NCI-H510A treated with DMSO at 0.1 percent for 48 hours (cell line): ENCODE measurements around the gene GULP1.
"Not testable (repeated sequence)": the region's sequence is repeated elsewhere in the genome, so short reads cannot be mapped to it uniquely, and the experiment has no call there.

Source experiments
- DNase-seq: peaks from one replicate; lab custom pipeline; 2025; lab: John Stamatoyannopoulos, UW

The GULP1 gene, protein sequence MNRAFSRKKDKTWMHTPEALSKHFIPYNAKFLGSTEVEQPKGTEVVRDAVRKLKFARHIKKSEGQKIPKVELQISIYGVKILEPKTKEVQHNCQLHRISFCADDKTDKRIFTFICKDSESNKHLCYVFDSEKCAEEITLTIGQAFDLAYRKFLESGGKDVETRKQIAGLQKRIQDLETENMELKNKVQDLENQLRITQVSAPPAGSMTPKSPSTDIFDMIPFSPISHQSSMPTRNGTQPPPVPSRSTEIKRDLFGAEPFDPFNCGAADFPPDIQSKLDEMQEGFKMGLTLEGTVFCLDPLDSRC

DNA sequence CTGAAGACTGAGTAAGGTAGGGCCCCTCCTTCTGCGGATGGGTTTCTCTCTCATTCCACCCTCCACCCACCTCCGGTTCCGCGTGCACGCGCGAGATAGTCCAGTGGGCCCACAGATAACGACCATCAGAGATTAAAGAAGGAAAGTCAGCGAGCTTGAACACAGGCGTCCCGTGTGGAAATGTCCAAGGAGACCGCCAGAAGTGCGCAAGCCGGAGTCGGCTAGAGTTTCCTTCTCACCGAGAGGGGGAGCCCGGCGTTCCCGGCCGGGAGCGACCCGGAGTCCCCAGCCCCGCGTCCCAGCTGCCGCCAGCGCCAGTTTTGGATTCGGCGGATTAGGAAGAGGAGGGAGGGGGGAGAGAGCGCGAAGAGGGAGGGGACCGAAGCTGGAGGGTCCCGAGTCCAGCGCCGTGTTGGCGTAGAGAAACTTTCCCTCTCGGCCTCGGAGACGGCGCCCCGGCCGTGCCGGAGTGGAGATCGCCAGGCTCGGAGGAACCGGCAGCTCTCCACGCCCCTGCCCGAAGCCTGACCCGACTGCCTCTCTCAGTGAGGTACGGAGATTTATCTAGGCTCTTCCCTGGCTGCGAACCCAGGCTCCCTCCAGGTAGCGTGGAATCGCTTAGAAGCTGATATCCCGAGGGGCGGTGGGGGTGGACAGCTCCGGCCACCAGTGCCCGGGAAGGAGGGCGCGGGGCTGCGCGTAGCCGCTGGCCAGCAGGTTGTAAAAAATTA, at the start of gene GULP1:
Gene GULP1 (plus strand): TSS at position 258 of the 731 bp plus-strand sequence. CDS start 185,829 bp downstream, outside the sequence.
- DNase-seq = peak; percentile 71

DNA sequence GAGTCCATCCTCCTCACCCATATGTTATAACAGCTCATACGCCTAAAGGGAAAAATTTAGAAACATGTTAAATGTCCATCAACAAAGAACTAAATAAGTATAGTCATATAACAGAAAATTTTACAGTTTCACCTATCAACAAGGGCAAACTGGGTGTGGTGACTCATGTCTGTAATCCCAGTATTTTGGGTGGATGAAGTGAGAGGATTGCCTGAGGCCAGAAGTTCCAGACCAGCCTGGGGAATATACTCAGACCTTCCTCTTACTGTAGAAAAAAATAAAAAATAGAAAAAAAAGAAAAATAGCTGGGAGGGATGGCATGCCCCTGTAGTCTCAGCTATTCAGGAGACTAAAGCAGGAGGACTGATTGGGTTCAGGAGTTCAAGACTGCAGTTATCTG, 48.3 kb upstream of the GULP1 start:
- no peak for DNase-seq

DNA sequence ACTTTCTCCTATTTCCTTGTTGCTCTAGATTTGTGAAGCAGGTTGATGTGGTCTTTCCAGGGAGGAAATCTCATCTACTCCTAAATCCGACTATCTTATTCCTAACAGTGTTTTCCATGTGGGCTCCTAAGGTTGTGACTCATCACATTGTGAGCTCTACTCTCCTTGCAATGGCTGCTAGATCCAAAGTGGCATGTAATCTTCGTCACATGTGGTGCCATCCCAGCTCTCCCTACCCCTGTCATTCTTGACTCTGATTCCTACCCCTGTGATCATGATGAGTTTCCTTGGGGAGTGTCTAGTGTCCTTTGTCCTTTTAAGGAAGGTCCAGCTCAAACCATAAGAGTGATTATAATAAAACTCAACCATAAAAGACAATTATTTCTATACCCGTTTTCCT, 47.3 kb upstream of the GULP1 start:
- DNase-seq = no peak

DNA sequence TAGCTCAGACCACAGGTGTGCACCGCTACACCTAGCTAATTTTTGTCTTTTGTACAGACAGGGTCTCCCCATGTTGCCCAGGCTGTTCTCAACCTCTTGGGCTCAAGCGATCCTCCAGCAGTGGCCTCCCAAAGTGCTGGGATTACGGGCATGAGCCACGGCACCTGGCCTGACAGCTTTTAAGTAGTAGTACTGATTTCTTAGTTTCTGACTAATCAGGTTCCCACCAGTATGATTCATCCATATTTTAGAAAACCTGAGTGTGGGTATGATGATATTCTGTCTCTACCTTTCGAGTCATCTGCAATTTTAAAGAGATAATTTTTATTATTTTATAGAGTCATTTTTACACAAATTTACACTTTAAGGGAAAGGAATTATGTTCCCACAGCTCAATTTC, 46.4 kb upstream of the GULP1 start:
- DNase-seq = no peak

DNA sequence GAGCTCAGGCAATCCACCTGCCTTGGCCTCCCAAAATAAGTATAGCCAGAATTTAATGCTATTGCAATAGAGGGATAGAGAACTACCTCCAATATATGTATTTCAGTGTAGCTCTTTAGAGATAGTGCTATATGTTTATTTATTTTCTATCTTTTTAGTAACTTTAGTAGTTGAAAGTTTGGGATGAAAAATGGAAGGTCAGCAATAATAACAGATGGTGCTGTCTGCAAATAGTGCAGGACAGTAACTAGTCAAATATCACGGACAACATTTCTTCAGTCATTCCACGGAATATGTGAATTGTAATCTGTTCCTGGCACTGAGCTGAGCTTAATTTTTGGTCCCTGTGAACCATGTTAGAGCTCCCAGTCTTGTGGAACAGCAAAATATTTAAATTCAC, 43.2 kb upstream of the GULP1 start:
- DNase-seq = no peak

DNA sequence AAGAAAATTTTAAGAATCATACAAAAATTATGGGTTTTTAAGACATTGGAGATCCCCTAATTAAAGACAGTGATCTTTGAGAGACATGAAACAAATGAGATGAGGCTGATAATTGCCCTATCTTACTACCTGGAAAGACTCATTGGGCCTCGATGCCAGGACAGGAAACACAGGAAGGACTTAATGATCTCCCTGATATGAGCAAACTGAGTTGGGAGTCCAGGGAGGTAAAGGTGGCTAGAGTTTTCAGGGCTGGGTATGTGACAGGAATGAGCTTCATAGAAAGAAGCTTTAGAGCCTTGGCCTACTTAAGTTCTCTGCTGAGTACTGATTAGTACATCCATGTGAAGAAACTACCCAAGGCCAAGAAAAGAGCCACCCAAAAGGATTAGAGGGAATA, 40.6 kb upstream of the GULP1 start:
- DNase-seq = no peak

DNA sequence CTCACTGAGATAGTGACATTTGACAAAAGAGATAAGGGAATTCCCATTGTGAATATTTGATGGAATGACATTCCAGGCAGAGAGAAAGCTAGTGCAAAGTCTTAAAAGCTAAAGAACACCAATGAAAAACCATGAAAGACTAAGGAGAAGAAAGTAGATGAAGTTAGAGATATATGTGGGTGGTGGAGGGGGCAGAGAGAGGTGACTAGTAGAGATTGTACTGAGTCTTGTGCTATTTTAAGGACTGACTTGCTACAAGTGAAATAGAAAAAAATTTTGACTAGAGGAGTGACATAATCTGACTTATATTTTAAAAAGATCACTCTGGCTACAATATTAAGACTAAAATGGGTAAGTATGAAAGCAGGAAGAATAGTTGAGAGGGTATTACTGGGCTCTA, 35.3 kb upstream of the GULP1 start:
- no peak for DNase-seq

DNA sequence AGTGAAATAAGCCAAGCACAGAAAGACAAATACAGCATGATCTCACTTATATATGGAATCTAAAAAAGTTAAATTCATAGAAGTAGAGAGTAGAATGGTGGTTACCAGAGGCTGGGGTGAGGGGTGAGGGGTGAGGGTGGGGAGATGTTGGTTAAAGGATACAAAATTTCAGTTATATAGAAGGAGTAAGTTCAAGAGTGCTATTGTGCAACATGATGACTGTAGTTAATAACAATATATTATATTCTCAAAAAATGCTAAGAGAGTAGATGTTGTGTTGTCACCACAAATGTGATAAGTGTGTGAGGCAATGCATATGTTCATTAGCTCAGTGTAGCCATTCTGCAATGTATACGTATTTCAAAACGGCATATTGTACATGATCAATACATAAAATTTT, 26.4 kb upstream of the GULP1 start:
- DNase-seq = no peak

DNA sequence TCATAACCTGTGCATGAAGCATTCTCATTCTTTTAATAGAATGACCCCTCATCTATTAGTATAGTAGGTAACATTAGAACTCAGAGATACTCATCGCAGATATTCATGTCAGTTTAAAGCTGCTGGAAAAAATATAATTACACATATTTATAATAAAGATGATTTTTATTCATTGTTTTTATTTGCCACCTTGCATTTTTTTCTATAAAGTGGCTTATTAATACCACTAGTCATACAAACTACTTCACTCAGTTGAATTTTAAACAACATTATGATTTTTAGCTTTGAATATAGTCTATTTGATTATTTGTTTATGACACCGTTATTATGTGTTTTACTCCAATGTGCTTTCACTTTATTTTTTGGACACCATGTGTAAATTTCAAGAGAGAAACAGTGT, 23.9 kb upstream of the GULP1 start:
- DNase-seq = no peak

DNA sequence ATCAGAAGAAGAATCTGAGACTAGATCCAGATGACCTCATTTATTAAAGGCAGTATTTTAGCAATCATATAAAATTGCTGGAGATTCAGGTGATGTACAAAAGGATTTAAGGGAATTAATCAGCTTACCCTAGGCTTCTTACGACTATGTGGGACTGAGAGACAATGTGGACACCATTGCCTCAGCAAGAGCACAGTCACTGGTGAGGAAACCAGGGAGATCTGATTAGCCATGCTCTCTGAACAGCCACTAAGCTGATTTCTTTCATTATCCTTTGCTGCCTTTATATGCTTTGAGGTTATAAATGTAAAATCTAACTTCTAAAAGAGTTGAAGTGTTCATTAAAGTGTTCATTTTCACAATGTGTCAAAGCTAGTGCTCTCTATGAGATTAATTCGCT, 22.7 kb upstream of the GULP1 start:
- DNase-seq = no peak

DNA sequence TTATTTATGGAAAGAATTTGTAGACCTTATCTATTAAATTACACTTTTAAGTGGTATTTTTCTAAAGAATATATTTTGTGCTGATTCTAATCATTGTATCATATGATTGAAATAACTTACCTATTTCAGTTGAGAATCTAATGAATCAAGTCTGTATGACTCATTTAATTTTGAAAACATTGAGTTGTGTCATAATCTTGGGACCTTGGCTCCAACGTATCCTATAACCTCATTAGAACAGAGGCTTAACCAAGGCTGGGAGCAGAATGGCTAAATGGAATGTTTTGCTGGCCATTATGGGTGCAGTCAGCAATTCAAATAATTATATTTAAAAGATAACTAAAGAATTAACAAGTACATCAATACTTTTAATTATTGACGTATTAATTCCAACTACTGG, 19.6 kb upstream of the GULP1 start:
- no peak for DNase-seq

DNA sequence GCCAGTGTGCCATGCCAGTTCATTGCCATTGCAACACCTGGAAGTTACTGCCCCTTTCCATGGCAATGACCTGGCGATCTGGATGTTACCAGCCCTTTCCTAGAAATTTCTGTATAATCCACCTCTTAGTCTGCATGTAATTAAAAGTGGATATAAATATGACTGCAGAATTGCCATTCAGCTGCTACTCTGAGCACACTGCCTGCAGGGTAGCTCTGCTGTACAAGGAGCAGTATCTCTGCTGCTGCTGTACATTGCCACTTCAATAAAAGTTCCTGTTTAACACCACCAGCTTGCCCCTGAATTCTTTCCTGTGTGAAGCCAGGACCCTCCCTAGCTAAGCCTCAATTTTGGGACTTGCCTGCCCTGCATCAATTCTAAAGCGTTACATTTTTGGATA, 17.4 kb upstream of the GULP1 start:
- DNase-seq = no peak

DNA sequence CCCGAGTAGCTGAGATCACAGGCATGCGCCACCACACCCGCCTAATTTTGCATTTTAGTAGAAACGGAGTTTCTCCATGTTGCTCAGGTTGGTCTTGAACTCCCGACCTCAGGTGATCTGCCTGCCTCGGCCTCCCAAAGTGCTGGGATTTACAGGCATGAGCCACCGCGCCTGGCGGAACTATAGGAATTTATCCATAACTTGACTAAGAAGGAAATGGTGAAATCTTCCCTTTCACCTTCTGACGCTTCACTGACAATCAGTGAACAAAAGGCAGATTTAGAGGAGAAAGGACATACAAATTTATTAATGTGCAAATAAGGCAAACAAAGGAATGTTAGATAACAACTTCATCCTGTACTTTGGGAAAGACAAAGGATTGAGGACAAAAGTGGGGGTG, 15.4 kb upstream of the GULP1 start:
- no peak for DNase-seq

DNA sequence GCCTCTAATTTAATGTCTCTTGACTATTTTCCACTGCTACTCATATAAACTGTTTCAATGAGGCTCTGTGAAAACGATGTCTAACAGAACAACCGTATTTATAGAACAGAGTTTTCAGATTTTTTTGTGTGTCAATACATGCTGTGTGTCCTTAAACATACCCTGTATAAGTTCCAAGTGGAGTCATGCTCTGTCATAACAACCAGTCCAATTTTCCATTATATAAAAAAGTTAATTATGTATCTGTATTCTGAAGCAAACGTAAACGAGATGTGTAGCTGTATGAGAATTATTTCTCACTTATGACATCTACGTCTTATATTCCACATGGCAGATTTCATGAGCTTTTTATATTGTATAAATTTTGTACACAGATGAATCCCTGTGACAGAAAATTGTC, 13.9 kb upstream of the GULP1 start:
- no peak for DNase-seq

DNA sequence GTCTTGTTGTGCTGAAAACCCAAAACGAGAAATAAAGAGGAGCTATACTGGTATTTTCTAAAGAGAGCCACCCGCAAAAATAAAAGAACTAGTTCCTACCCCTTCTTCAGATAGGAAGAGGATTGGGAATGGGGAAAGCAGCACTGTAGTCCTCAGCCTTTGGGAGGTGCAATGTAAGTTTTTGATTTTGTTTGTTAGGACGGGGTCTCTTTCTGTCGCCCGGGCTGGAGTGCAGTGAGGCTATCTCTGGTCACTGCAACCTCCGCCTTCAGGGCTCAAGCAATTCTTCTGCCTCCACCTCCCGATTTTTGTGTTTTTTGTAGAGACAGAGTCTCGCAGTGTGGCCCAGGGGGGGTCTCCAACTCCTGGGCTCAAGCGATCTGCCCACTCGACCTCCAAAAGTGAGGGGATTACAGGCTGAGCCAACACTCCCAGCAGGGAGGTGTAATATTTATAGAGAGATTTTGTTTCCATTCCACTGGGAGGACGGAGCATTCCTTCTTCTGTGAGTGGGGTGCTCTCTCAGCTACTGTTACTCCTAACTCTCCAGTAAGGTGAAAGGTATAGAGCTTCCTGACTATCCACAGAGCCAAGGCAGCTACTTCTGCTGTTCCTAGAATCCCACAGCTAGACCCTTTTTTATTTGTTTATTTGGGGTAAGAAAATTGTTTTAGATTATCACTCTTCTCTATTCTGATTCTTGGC, 13.1 kb upstream of the GULP1 start:
- DNase-seq = no peak

DNA sequence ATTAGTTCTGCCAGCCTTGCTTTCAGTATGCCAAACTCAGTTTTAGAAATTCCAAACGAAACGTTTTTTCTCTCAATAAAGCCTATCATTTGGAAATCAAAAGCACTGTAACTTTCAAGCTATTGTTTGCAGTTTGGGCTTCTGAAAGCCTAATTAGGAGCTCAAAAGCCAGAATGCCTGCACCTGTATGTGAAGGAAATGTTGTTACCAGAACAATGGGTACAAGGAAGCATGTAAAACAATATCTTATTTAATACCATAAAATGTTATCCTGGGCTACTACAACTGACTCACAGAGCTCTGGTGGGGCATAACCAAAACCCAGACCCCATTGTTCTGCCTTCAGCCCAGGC, 12.6 kb upstream of the GULP1 start:
- no peak for DNase-seq

DNA sequence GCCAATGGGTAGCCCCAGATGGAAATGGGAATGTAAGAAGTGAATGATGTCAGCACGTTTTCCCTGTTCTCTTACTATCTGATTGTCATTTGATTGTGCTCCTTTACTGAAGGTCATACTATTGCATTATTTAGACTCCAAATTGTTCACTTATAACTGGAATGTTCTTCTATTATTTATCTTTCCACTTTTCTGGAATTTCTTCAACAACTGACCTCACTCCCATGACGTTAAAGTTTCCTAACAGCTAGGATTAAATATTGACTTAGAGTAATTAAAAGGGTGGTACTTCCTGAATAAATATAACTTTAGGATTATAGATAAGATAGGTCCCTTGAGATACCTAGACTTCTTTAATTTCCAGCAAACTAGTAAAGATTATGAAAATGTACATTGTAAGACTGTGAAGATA, 10.9 kb upstream of the GULP1 start:
- no peak for DNase-seq

DNA sequence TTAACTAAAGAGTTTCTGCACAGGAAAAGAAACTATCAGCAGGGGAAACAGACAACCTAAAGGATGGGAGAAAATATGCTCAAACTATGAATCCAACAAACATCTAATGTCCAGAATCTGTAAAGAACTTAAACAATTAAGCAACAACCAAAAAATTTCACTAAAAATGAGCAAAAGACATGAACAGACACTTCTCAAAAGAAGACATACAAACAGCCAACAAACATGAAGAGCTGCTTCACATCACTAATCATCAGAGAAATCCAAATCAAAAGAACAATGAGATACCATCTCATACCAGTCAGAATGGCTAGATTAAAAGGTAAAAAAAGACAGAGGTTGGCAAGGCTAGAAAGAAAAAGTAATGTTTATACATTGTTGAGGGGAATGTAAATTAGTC, 8.8 kb upstream of the GULP1 start:
- DNase-seq = no peak

DNA sequence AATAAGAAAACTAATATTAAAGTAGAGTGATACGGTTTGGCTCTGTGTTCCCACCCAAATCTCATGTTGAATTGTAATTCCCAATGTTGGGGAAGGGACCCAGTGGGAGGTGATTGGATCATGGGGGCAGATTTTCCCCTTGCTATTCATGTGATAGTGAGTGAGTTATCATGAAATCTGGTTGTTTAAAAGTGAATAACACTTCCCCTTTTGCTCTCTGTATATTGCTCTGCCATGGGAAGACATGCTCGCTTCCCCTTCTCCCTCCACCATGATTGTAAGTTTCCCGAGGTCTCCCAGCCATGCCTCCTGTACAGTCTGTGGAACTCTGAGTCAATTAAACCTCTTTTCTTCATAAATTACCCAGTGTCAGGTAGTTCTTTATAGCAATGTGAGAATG, 7.4 kb upstream of the GULP1 start:
- DNase-seq = not testable (repeated sequence)

DNA sequence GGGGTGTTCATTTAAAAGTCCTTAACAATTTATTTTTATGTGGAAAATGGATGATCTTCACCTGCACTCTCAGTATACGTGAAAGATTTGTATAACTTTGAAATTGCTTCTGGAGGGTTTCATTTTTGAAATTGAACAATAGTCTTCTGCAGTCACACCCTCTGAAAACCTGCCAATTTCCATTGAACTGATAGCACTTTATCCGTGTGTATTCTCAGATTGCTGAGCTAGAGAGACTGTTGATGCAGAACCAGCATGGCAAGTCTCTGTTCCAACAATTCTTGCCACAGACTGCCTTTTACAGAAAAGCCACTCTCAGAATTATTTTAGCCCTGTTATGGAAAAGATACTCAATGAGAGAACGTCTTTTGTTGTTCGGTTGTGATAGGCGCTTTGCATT, 6.6 kb upstream of the GULP1 start:
- DNase-seq = no peak

DNA sequence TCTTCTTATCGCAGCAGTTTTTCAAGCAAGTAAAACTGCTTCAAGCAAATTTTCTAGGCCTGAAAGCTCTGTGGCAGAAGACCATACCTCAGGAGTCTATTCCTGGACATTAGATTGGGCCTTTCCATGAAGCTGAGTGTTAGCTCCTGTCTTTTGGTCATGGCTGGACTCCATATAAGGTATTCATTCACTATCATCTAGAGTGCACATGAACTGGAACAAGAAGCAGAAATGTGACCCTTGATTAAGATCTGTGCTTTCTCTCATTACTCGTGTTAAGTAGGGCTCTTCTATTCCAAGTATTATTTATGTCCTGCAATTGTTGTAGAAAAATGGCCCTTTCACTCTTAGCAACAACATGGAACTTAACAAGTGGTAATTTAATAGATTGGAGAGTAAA, 5.9 kb upstream of the GULP1 start:
- no peak for DNase-seq

DNA sequence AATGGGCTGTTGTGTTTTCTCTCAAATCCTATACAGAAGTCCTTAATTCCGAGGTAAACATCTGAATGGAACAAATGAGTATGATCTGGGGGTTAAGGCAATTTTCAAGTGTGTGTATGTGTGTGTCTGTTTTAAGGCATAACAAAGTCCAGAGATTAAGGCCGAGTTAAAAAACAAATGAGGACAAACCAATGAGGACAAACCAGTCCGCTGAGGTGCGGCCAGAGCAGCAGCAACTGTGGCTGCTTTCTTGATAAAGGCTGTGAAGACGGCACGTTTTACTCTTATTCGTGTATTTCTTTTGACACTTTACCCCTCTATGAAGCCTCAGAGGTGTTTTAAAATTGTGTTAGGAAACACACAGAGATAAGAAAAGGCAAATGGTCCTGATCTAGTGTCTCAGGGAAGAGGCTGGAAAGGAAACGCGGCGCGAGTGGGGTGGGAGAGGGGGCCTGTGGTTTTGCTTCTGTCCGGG, 495 bp upstream of the GULP1 start:
- no peak for DNase-seq
